Transverse colon (tissue), 4 donors: Measurements from ENCODE around the gene MUC6. TPM values are rescaled to one million over a fixed set of nuclear protein-coding genes. Genes with fewer than 3 reads are reported as not detected.

ENCODE experiments used
- DNase-seq: peaks from one replicate; pipeline ENCODE4 v3.0.0-alpha.2; 2019
- H3K27ac ChIP-seq, 4 donors: fragments of 200-600 bp; sonication (generic); 2 replicates each; pipeline ENCODE4 v1.5.1; 2016 to 2018; ENCODE audit warnings: inconsistent platforms in 4 of 4
- H3K27me3 ChIP-seq: fragments of 200-600 bp; sonication (generic); 2 replicates; pipeline ENCODE4 v1.5.1; 2017; ENCODE audit warnings: inconsistent platforms
- H3K36me3 ChIP-seq, 4 donors: fragments of 200-600 bp; sonication (generic); 2 replicates each; pipeline ENCODE4 v1.5.1; 2017 to 2019; ENCODE audit warnings: inconsistent platforms in 4 of 4
- H3K4me1 ChIP-seq, 4 donors: fragments of 200-600 bp; sonication (generic); 2 replicates each; pipeline ENCODE4 v1.5.1; 2017 to 2020; ENCODE audit warnings: inconsistent platforms in 4 of 4
- H3K4me3 ChIP-seq, 4 donors: fragments of 200-600 bp; sonication (generic); 1 replicate in 1 of 4; 2 replicates in 3 of 4; pipeline versions ENCODE4 v1.5.1 to v1.6.1; 2017 to 2019; ENCODE audit warnings: inconsistent platforms in 4 of 4
- H3K9me3 ChIP-seq, 2 donors: fragments of 200-600 bp; sonication (generic); 2 replicates each; pipeline ENCODE4 v1.5.1; 2017 to 2019; ENCODE audit warnings: inconsistent platforms in 2 of 2
- CTCF ChIP-seq, 5 experiments: fragments of 200-600 bp in 3 of 5; fragments of 450-650 bp in 2 of 5; sonication (generic) in 3 of 5; IDR thresholded peaks; 1 replicate in 2 of 5; 2 replicates in 3 of 5; pipeline ENCODE4 v1.5.1; 2016 to 2017; ENCODE audit warnings: antibody characterized with exemption in 5 of 5, inconsistent platforms in 3 of 5, mild to moderate bottlenecking in 2 of 5, moderate library complexity in 1 of 5
- EP300 ChIP-seq: sonication (generic); formaldehyde crosslinking; IDR thresholded peaks from one replicate; pipeline ENCODE4 v1.6.1; 2017; ENCODE audit warnings: antibody characterized with exemption, low read depth
- POLR2A ChIP-seq: fragments of 450-650 bp; IDR thresholded peaks from one replicate; pipeline ENCODE4 v1.6.1; 2016; ENCODE audit warnings: antibody characterized with exemption, mild to moderate bottlenecking, moderate library complexity
- POLR2AphosphoS5 ChIP-seq, 3 donors: sonication (generic); formaldehyde crosslinking; IDR thresholded peaks; one replicate each; pipeline ENCODE4 v1.6.1; 2016; ENCODE audit warnings: antibody characterized with exemption in 3 of 3
- WGBS, 2 donors: methylation state at CpG; one replicate each; pipeline ENCODE4 v1.1.5; 2018; ENCODE audit warnings: low coverage in 1 of 2; 5-methylcytosine and 5-hydroxymethylcytosine counted together
- in situ Hi-C, 4 donors: fragments of 200-750 bp; cut with MboI; loops; one replicate each; pipeline versions ENCODE4 v1.15.0 to v1.15.1; 2017; ENCODE audit warnings: low sequenced_read_pairs in 3 of 4, low pct_ligation_motif_present in 1 of 4, low pct_unique_long_range_greater_than_20kb in 1 of 4
- intact Hi-C: fragments of 100-400 bp; cut with DNase I; formaldehyde crosslinking; loops from one replicate; pipeline ENCODE4 v1.15.1; 2023; ENCODE audit warnings: low total_unique reads
- total RNA-seq, 4 donors: library from RNA; depleted of rRNA; stranded (reverse); fragments of >200 nt; gene quantifications; one replicate each; pipeline ENCODE4 v1.1.0, GENCODE V29; 2016

The MUC6 gene
- total RNA-seq, 4 donors from 2014 or later = not detected

- TF ChIP-seq EP300 (no peak), POLR2AphosphoS5 (IDR thresholded peaks at IDR 0.05) (no peak), POLR2A (no peak), CTCF (IDR thresholded peaks at IDR 0.05) (no peak)
- Histone ChIP-seq H3K36me3 (no peaks in the 10 kb centered on the region), H3K4me3 (no peak overlapping the region), H3K4me1 (peaks cover 0 to 5% (median 2%) of the 10 kb centered on the region in 4 donors), H3K27ac (no peak overlapping the region), H3K27me3 (peaks cover 55% of the 10 kb centered on the region), H3K9me3 (no peaks in the 10 kb centered on the region)
- in situ Hi-C loops = loop anchor here in 3 of 4 donors (25.0 kb wide), 2 partner anchors 129 to 179 kb away; partner anchors contain the start of gene CHID1 (in 1 of the 3)
- WGBS, 2 donors = 73% methylated on average over 6 of the region's 8 CpGs; no CpG with 5 or more reads in 1 of the 2 donors
- intact Hi-C loops = no loop called here
- DNase-seq = no peak
These were observed 4.6 kb upstream of the MUC6 start for GRCh38 chr11:1041149-1041467.

GRCh38 chr11:1040428-1041148 is 4.1 kb upstream of the MUC6 start:
- H3K36me3 ChIP-seq = no peaks in the 10 kb centered on the region
- TF ChIP-seq POLR2AphosphoS5 (IDR thresholded peaks at IDR 0.05) (no peak), POLR2A (no peak), EP300 (no peak)
- intact Hi-C loops (no loop called here), in situ Hi-C loops (loop anchor here in 3 of 4 donors (25.0 kb wide), 2 partner anchors 128 to 178 kb away; partner anchors contain the start of gene CHID1 (in 1 of the 3))
- WGBS, 2 donors = 76% methylated on average over 15 of the region's 16 CpGs; no CpG with 5 or more reads in 1 of the 2 donors
- no peak for DNase-seq
- peaks cover 60% of the 10 kb centered on the region for H3K27me3 ChIP-seq
- H3K27ac ChIP-seq = no peak overlapping the region
- H3K4me1 ChIP-seq = peaks cover 0 to 5% (median 2%) of the 10 kb centered on the region in 4 donors
- H3K9me3 ChIP-seq = no peaks in the 10 kb centered on the region
- H3K4me3 ChIP-seq = no peak overlapping the region

GRCh38 chr11:1039481-1040427 is 3.2 kb upstream of the MUC6 start:
- Histone ChIP-seq H3K9me3 (no peaks in the 10 kb centered on the region), H3K27me3 (peaks cover 61% of the 10 kb centered on the region), H3K27ac (no peak overlapping the region), H3K4me3 (no peak overlapping the region), H3K4me1 (peaks cover 0 to 5% (median 2%) of the 10 kb centered on the region in 4 donors), H3K36me3 (no peaks in the 10 kb centered on the region)
- TF ChIP-seq POLR2AphosphoS5 (IDR thresholded peaks at IDR 0.05) = no peak
- intact Hi-C loops = no loop called here
- WGBS, 2 donors = 70% methylated on average over 31 of the region's 32 CpGs; no CpG with 5 or more reads in 1 of the 2 donors
- in situ Hi-C loops = loop anchor here in 3 of 4 donors (25.0 kb wide), 2 partner anchors 127 to 177 kb away; partner anchors contain the start of gene CHID1 (in 1 of the 3)
- no peak for DNase-seq

GRCh38 chr11:1038921-1039320 is 2.4 kb upstream of the MUC6 start:
- no peaks in the 10 kb centered on the region for H3K9me3 ChIP-seq
- H3K36me3 ChIP-seq = no peaks in the 10 kb centered on the region
- peaks cover 0 to 5% (median 2%) of the 10 kb centered on the region in 4 donors for H3K4me1 ChIP-seq
- DNase-seq = no peak
- H3K4me3 ChIP-seq = no peak overlapping the region
- peaks cover 59% of the 10 kb centered on the region for H3K27me3 ChIP-seq
- intact Hi-C loops = no loop called here
- TF ChIP-seq CTCF (IDR thresholded peaks at IDR 0.05) = no peak
- no peak for TF ChIP-seq POLR2AphosphoS5 (IDR thresholded peaks at IDR 0.05)
- no peak for TF ChIP-seq EP300
- TF ChIP-seq POLR2A = no peak
- H3K27ac ChIP-seq = no peak overlapping the region
- 60 to 88% methylated on average over 1 to 12 of the region's 12 CpGs for WGBS, 2 donors
- in situ Hi-C loops = loop anchor here in 3 of 4 donors (25.0 kb wide), 2 partner anchors 127 to 177 kb away; partner anchors contain the start of gene CHID1 (in 1 of the 3)
